ENCODE data around the gene MAP1LC3B. TPM values are rescaled to one million over a fixed set of nuclear protein-coding genes. Genes with fewer than 3 reads are reported as not detected.

Gene MAP1LC3B
- total RNA-seq, 1 experiment from 2014 or later: 72.3 TPM

GRCh38 chr16:87351320-87351698 lies 40.8 kb upstream of the MAP1LC3B start:
- no TSS peak for BruUV-seq (replicated peaks)

DNA sequence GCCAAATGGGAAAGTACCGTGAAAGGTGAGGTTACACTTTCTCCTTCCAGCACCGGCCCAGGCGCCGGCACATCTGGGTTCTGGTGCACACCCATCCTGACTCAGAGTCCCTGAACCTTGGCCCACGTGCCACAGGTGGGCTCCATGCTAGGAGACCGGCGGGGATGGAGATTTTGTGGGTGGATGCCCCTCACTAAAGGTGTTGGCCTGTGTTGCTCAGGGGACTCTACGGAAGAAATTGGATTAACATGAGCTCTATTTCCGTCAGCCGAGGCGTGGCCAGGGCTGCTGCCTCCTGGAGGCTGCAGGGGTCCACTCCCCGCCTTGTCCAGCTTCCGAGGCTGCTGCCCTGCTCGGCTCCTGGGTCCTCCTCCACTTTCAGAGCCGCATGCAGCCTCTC lies 39.3 kb upstream of the MAP1LC3B start:
- Mint-ChIP-seq H3K4me1 (ENCODE audit: low read depth, unreplicated experiment) (peaks cover 13% of the 10 kb centered on the region), H3K27me3 (ENCODE audit: insufficient read depth, unreplicated experiment) (no peaks in the 10 kb centered on the region), H3K27ac (ENCODE audit: unreplicated experiment) (peak overlapping the region; percentile 78), H3K9me3 (ENCODE audit: unreplicated experiment) (no peaks in the 10 kb centered on the region), H3K4me3 (ENCODE audit: unreplicated experiment) (no peak overlapping the region), H3K36me3 (ENCODE audit: insufficient read depth, unreplicated experiment) (peaks cover 43% of the 10 kb centered on the region)
- H3K4me1 ChIP-seq: peaks cover 22% of the 10 kb centered on the region
- H3K4me3 ChIP-seq (ENCODE audit: low read depth, low read length): no peak overlapping the region
- ChIA-PET POLR2A (no interaction called here), CTCF (no interaction called here)
- no TSS peak for BruUV-seq (replicated peaks)
- peaks cover 2% of the 10 kb centered on the region for H3K36me3 ChIP-seq (ENCODE audit: control insufficient read depth, insufficient read depth, low read length)
- H3K27me3 ChIP-seq (replicated peaks; ENCODE audit: control insufficient read depth, insufficient read depth, low read length): no peaks in the 10 kb centered on the region
- intact Hi-C loops (cut with micrococcal nuclease; ENCODE audit: unreplicated experiment): no loop called here
- TF ChIP-seq, protein P1, sequence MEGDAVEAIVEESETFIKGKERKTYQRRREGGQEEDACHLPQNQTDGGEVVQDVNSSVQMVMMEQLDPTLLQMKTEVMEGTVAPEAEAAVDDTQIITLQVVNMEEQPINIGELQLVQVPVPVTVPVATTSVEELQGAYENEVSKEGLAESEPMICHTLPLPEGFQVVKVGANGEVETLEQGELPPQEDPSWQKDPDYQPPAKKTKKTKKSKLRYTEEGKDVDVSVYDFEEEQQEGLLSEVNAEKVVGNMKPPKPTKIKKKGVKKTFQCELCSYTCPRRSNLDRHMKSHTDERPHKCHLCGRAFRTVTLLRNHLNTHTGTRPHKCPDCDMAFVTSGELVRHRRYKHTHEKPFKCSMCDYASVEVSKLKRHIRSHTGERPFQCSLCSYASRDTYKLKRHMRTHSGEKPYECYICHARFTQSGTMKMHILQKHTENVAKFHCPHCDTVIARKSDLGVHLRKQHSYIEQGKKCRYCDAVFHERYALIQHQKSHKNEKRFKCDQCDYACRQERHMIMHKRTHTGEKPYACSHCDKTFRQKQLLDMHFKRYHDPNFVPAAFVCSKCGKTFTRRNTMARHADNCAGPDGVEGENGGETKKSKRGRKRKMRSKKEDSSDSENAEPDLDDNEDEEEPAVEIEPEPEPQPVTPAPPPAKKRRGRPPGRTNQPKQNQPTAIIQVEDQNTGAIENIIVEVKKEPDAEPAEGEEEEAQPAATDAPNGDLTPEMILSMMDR (IDR thresholded peaks at IDR 0.05; ENCODE audit: insufficient read depth in 1 of 2, low read depth in 1 of 2, low read length in 1 of 2, severe bottlenecking in 1 of 2, unreplicated experiment in 1 of 2): no peak
- no peak for DNase-seq
- H3K9me3 ChIP-seq: no peaks in the 10 kb centered on the region

More at GRCh38 chr16:87351320-87351698, 40.8 kb upstream of the MAP1LC3B start:
- TF ChIP-seq, protein P1 (IDR thresholded peaks at IDR 0.05; ENCODE audit: insufficient read depth in 1 of 2, low read depth in 1 of 2, low read length in 1 of 2, severe bottlenecking in 1 of 2, unreplicated experiment in 1 of 2): no peak
- H3K27me3 ChIP-seq (replicated peaks; ENCODE audit: control insufficient read depth, insufficient read depth, low read length): no peaks in the 10 kb centered on the region
- no peak overlapping the region for H3K4me3 ChIP-seq (ENCODE audit: low read depth, low read length)
- no peak overlapping the region for H3K4me3 Mint-ChIP-seq (ENCODE audit: unreplicated experiment)
- peak overlapping the region; percentile 53 for H3K27ac Mint-ChIP-seq (ENCODE audit: unreplicated experiment)
- no peak for DNase-seq
- CTCF ChIA-PET: no interaction called here
- H3K9me3 Mint-ChIP-seq (ENCODE audit: unreplicated experiment): no peaks in the 10 kb centered on the region
- H3K9me3 ChIP-seq: no peaks in the 10 kb centered on the region
- peaks cover 16% of the 10 kb centered on the region for H3K4me1 ChIP-seq
- H3K36me3 ChIP-seq (ENCODE audit: control insufficient read depth, insufficient read depth, low read length): peaks cover 2% of the 10 kb centered on the region
- H3K27me3 Mint-ChIP-seq (ENCODE audit: insufficient read depth, unreplicated experiment): no peaks in the 10 kb centered on the region
- peaks cover 10% of the 10 kb centered on the region for H3K4me1 Mint-ChIP-seq (ENCODE audit: low read depth, unreplicated experiment)
- POLR2A ChIA-PET: no interaction called here
- H3K36me3 Mint-ChIP-seq (ENCODE audit: insufficient read depth, unreplicated experiment): peaks cover 42% of the 10 kb centered on the region
- intact Hi-C loops (cut with micrococcal nuclease; ENCODE audit: unreplicated experiment): no loop called here

DNA sequence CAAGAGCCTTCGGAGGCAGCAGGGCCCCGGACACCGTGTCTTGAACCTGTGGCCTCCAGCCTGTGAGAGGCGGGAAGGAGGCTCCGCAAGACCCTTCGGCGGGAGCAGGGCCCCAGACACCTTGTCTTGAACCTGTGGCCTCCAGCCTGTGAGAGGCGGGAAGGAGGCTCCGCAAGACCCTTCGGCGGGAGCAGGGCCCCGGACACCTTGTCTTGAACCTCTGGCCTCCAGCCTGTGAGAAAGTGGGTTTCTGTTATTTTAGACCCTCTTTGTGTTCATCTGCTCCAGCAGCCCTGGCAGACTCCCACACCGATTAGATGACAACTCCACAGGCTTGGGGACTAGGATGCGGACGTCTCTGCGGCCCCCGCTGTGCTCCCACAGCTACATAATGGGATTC lies 38.5 kb upstream of the MAP1LC3B start:
- Histone ChIP-seq H3K9me3 (no peaks in the 10 kb centered on the region), H3K36me3 (ENCODE audit: control insufficient read depth, insufficient read depth, low read length) (peaks cover 1% of the 10 kb centered on the region), H3K27me3 (replicated peaks; ENCODE audit: control insufficient read depth, insufficient read depth, low read length) (no peaks in the 10 kb centered on the region), H3K4me1 (peaks cover 22% of the 10 kb centered on the region), H3K4me3 (ENCODE audit: low read depth, low read length) (no peak overlapping the region)
- H3K9me3 Mint-ChIP-seq (ENCODE audit: unreplicated experiment): no peaks in the 10 kb centered on the region
- H3K36me3 Mint-ChIP-seq (ENCODE audit: insufficient read depth, unreplicated experiment): peaks cover 49% of the 10 kb centered on the region
- intact Hi-C loops (cut with micrococcal nuclease; ENCODE audit: unreplicated experiment): no loop called here
- H3K27ac Mint-ChIP-seq (ENCODE audit: unreplicated experiment): peak overlapping the region; percentile 78
- ChIA-PET CTCF (no interaction called here), POLR2A (no interaction called here)
- BruUV-seq (replicated peaks): no TSS peak
- H3K4me3 Mint-ChIP-seq (ENCODE audit: unreplicated experiment): no peak overlapping the region
- TF ChIP-seq, protein P1 (IDR thresholded peaks at IDR 0.05; ENCODE audit: insufficient read depth in 1 of 2, low read depth in 1 of 2, low read length in 1 of 2, severe bottlenecking in 1 of 2, unreplicated experiment in 1 of 2): no peak
- no peak for DNase-seq
- no peaks in the 10 kb centered on the region for H3K27me3 Mint-ChIP-seq (ENCODE audit: insufficient read depth, unreplicated experiment)
- H3K4me1 Mint-ChIP-seq (ENCODE audit: low read depth, unreplicated experiment): peaks cover 13% of the 10 kb centered on the region
